HG03571 (cell line): ENCODE data around the gene ADAMTS2.

Source experiments
- ATAC-seq: cut with Tn5 transposase; IDR thresholded peaks from one replicate; pipeline ENCODE4 v1.9.1; 2021; ENCODE audit not compliant: unreplicated experiment

ADAMTS2 gene

GRCh38 chr5:179345183-179345432, 153 bp downstream of the ADAMTS2 start:
- ATAC-seq, result no peak

- no peak for ATAC-seq
These were observed 654 bp downstream of the ADAMTS2 start for GRCh38 chr5:179344431-179345182.

- no peak for ATAC-seq
These were observed 1.4 kb downstream of the ADAMTS2 start for GRCh38 chr5:179343719-179344430.

DNA sequence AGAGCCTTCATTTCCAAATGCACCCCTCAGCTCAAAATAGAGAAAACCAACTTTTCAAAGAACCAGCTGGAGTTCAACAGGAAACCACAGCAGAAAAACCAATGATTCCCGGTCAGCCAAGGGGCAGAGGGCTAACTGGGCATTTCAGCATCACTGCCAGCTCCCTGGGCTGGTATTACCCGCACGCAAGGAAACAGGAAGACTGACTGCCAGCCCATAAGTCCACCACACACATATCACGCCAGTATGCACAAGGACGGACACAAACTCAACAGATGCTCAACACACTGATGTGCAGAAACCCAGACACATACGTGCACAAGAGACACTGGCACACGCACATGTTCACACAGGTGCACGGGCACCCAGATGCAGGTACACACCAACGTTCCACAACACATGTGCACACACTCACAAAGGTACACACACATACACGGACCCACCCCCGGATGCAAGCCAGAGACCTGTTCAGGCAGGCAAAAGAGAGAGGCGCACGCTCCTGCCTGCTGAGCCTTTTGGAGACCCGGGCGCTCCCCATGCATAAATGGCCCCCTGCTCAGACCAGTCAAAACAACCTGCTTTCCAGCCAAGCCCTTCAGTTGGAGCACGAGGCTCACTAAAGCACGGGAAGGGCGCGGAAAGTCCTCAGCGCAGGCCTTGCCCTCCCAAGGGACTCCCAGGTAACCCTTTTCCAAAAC, 2.1 kb downstream of the ADAMTS2 start:
- ATAC-seq, result no peak

DNA sequence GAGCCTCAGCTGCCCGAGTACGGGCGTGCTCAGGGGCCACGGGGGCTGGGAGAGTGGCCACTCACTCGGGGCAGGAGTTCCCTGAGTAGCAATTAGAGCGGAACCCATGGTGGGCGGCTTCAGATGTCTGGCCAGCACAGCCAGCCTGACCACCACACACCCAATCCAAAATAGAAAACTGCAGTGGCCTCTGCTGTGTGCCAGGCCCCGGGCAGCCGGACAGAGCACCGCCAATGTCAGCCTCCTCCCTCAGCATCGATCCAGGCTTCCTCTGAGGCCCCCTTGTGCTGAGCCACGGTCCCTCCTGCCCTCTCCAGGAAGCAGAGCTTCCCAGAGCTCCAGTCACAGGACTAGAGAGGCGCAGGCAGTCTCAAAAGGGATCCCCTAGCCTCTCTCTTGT, 2.7 kb downstream of the ADAMTS2 start:
- ATAC-seq, result no peak

DNA sequence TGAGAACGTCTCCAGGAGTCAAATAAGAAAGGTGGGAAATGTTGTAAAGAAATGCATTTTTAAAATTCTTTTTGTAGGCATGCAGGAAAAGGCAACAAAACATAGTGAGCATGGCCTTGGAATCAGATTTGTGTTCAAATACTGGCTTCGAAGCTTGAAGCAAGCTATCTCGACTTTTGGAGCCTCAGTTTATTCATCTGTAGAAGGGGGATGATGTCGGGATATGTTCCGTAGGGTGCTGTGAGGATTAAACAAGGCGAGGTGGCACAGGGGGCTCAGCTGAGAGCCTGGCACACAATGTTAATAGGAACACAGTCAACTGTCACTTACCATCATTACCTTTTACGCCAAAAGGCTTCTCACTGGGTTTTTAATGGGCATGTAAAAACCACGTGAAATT, 4.8 kb downstream of the ADAMTS2 start:
- no peak for ATAC-seq

DNA sequence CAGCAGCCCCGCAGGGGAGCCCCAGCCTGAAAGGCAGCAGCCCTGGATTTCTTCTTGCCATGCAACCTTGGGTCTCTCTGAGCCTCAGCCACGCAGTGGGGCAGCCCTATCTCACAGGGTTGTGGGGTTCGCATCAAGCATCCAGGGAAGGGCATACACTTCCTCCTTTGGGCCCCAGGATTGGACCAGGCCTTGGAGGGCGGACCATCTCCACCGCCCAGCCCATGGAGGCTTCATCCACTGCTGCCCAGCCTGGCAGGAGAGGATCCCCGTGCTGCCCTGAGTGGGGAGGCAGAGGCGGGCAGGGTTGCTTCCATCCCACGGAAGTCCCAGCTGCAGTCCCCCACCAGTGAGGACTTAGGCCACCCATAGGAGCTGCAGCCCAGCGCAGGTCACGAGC, 5.3 kb downstream of the ADAMTS2 start:
- no peak for ATAC-seq

GRCh38 chr5:179339081-179339480, 6.2 kb downstream of the ADAMTS2 start:
- no peak for ATAC-seq

- no peak for ATAC-seq
These were observed 7.2 kb downstream of the ADAMTS2 start for GRCh38 chr5:179337796-179338676.

DNA sequence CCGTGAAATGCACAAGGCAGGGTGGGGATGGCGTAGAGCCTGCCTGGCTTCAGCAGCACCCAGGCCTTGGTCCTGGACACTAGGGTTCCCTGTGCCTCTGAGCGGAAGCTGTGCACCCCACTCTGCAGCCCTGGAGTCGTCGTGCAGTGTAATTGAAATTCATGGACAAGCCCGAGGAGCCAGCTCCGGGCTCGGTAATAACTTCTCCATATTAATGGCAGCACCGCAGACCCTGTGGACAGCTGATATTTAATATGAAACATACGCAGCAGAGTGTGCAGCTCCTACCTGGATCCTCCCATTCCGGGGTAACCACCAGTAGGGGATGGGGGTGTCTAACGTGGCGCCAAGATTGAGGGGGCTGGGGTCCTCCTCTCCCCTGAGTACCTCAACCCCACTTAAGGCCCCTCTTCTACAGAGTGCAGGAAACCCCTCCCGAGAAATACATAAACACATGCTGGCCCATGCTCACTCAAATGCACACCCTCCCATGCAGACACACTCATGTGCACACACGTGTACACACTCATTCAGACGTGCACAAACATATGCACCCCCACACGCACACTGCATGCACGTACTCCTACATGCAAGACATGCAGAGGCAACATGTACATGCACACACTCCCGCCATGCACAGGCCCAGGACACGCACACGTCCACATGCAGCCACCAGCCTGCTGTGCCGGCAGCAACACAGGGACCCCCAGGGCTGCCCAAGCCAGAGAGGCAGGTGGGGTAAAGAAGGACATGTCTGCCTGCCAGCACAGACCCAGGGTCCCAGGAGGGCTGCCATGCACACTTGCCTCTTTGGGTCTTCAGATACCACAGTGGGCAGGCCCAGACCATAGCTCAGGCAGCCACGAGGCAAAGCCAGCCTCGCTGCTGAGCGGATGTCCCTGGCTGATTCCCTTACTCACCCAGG, 8.1 kb downstream of the ADAMTS2 start:
- no peak for ATAC-seq

- ATAC-seq, result no peak
These were observed 9.0 kb downstream of the ADAMTS2 start for GRCh38 chr5:179336126-179336870.

- no peak for ATAC-seq
These were observed 11.2 kb downstream of the ADAMTS2 start for GRCh38 chr5:179333796-179334761.

DNA sequence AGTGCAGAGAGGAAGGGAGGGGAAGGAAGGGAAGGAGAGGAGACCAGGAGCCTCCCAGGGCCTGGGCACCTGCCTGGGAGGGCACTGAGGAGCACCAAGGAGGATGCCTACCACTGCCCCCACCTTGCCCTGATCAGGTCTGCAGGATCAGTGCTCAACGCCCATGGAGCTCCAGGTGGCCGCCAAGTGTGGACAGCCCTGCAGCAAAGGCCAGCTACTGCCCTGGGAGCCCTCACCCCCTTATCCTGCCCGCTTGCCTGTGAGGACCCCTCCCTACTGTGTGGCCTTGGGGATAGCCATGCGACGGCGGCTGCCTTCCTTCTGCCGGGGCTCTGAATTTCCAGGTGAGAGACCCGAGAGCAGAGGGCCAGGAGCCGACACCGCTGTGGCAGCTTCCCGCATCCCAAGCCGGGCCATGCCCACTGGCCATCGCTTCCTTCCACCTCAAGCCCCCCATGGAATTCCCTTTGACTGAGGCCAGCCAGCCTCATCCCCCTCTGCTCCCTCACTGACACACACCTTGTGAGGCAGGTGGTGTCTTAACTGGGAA, 12.4 kb downstream of the ADAMTS2 start:
- no peak for ATAC-seq

- no peak for ATAC-seq
These were observed 13.5 kb downstream of the ADAMTS2 start for GRCh38 chr5:179331591-179332375.

GRCh38 chr5:179330186-179330900, 14.9 kb downstream of the ADAMTS2 start:
- ATAC-seq, result no peak

DNA sequence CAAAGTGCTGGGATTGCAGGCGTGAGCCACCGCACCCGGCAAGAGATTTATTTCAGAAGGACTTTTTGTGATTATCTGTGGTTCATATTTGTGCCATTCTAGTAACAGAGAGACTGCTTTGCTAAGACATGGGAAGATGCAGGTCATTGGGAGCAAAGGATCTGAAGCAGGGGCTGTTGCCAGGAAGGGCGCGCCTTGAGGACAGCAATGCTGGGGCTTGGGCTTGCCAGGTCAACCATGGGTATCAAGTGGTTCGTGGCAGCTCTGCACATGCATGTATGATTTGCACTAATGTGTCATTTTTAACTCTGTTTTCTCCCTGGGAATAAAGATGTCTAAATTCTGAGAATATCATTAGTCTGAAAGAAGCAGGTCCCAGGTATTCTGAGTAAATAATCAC, 17.0 kb downstream of the ADAMTS2 start:
- no peak for ATAC-seq
